Umbilical cord (tissue), 2 donors: ENCODE data around the gene HOXD10. TPM values are rescaled to one million over a fixed set of nuclear protein-coding genes. Genes with fewer than 3 reads are reported as not detected.

ENCODE experiments used
- DNase-seq: peaks from one replicate; pipeline ENCODE4 v3.0.0-alpha.2; 2015; ENCODE audit warnings: low spot score
- total RNA-seq: library from RNA; depleted of rRNA; stranded (reverse); fragments of >200 nt; gene quantifications from one replicate; pipeline ENCODE4 v1.2.3, GENCODE V29; 2014; ENCODE audit warnings: low replicate concordance; ENCODE audit not compliant: insufficient read depth

The HOXD10 gene
- total RNA-seq, 1 donor from 2014 or later: 14.4 TPM

DNA sequence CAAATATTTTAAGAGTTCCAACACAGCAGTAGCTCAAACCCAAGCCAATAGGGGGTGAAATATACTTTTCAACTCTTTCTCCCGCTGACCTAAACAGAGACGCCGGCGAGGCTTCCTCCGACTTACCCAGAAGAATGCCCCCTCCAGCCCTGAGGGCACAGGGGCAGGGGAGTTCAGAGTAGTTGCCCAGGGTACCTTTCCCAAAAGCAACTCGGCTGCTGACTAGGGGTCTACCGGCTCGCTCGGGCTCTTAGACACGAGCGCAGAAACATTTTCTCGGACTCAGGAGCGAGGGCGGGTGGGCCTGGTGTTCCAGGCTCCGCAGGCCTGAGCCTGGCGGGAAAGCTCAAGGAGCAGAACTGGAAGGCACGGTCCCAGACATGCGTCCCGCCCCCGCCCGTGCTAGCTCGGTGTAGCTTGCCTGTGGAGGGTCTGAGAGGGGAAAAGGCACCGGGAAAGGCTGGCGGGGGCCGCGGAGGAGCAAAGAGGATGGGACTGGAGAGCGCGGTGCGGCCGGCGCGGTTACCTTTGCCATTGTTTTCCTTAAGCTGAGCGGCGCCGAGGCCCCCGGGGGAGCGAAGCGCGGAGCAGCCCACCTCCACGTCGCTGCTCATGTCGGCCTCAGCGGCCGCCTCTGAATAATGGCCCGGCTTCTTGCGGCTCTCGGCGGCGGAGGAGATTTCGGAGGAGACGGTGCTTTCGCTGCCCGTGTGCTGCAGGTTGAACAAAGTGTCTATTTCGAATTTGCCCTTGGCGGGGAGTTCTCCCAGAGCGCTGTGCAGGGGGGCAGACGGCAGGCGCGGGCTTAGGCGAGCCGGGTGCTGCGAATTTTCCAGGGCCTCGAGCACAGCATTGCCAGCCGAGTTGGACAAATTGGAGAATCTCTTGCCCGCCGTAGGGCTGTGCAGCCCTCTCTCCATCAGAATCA lies 33.5 kb upstream of the HOXD10 start:
- DNase-seq: no peak

DNA sequence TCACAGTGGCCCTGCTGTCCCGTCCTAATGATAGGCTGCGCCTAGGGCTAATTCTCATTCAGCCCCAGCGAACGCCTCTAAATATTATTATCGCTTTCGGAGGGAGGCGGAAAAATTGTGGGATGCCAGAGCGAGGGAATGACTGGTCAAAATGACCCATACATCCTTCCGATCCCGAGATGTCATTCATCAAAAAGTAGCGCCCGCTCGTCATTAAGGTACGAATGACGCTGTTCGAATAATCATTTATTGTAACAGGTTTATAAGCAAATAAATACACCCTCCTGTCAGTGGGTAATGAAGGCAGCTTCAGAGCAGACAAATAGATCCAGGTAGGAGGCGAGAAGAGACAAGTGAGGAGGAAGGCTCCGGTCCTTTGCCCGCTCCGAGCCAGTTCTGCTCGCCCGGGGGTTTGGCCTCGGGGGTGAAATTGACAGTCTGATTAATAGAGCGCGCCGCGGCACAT lies 32.7 kb upstream of the HOXD10 start, which contains the start of gene EVX2:
TSS of gene EVX2 (minus strand) at position 167 of the 466 bp plus-strand sequence. CDS start 186 bp downstream, outside the sequence.
- no peak for DNase-seq

DNA sequence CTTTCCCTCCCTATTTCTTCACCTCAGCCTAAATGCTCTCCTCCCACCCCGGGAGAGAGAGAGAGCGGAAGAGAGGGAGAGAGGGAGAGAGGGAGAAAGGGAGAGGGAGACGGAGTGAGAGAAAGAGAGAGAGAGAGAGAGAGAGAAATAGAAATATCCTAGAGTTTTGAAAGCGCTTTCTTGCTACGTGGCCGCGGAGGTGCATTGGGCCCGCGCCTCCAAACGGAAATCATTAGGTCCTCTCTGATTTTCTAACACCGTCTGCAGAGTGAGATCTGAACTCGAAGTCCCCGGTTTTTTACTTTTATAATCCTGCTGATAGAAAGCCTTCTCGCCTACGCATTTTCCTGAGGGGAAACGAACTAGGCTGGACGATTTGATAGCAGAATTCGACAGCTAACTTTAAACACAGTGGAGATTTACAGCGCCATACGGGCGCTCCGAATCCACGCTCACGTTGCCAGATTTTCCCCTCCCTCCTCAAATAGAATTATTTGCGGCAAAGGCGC lies 31.9 kb upstream of the HOXD10 start:
- no peak for DNase-seq

DNA sequence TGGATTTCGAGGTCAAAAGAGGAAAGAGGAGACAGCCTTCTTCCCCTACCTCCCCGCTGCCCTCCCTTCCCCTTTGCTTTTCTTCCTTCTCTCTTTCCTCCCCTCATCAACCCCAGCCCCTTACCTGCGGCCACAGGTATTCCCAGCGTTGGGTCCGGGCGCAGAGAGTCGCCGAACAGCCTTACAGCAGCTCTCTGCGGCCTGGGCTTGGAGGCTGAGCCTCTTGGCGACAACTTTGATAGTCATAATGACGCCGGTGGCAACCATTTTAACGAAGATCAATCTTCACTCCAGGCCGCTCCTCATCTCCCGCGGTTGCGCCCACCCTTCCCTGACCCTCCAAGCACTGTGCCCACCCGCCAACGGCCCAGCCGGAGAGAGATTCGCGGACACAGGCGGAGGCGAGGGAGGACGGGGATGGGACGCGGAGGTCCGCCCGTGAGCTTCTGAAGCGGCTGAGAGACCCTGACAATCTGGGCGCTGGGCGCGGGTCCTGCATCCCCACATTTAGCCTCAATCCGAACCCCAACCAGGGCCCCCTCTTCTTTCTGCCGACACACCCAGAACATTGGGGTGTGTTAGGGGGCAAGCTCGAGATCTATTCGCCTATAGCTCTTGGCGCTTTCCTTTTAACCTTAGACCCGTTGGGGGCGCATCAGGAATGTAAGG lies 31.3 kb upstream of the HOXD10 start:
- DNase-seq: no peak

DNA sequence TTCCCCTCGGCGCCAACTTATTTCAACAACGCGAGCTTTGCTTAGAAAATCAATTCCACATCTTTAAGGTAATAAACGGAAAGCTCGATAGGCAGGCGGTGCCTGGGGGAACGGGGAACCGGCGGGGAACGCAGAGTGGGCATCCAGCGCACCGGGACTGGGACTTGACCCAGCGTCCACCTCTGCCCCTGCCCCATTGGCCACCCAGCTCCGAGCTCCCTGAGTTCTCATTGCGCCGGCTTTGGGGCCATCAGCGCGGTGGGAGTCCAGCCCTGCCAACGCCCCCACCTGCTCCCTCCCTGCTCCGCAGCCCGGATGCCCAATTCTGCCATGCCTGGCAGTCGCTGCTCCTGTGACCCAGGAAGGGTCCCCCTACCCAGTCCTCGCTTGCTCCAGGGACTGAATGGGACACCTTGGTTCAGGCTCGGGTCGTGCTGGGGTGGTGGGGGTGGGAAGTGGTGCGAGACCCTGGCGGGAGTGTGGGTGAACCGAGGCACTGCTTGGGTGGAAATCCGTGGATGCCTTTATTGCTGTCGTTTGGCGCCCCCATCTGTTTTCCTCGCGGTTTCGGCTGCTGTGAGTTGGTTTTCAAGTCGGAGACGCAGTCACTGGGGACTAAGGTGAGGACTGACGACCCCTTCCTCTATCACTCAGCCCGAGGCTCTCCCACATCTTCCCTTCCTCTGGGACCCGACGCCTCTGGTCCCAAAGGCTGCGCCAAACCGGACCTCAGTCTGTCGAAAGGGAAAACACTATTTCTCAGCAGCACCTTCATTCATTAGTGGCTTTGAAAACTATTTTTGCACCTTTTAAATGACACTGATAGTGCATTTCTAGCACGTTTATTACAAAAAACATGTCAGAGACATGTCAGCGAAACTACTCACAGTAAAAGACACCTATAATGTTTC lies 30.5 kb upstream of the HOXD10 start:
- peak; percentile 63 for DNase-seq

DNA sequence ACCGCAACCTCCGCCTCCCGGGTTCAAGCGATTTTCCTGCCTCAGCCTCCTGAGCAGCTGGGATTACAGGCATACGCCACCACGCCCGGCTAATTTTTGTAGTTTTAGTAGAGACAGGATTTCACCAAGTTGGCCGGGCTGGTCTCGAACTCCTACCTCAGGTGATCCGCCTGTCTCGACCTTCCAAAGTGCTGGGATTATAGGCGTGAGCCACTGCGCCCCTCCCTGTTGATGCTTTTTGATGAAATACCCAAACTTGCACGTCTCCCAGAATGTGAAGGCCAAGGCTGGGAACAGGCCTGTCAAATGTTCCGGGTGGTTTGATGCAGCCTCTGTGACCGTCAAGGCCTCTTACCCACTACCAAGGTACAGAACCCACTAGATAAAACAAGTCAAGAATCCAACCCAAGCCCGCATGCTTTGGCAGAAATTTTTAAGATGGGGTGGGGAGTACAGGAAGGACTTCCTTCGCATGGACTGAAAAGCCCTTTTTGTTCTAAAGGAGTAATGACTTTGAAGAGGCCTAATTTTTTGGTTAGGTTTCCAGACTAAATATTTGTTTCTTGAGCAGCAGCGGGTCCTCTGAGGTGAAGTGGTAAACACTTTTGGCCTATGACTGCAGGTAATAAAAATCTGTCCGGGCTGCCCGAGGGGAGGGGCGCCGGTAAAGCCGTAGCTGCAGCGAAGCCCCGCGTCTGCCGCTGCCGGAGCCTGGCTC lies 29.1 kb upstream of the HOXD10 start:
- no peak for DNase-seq

DNA sequence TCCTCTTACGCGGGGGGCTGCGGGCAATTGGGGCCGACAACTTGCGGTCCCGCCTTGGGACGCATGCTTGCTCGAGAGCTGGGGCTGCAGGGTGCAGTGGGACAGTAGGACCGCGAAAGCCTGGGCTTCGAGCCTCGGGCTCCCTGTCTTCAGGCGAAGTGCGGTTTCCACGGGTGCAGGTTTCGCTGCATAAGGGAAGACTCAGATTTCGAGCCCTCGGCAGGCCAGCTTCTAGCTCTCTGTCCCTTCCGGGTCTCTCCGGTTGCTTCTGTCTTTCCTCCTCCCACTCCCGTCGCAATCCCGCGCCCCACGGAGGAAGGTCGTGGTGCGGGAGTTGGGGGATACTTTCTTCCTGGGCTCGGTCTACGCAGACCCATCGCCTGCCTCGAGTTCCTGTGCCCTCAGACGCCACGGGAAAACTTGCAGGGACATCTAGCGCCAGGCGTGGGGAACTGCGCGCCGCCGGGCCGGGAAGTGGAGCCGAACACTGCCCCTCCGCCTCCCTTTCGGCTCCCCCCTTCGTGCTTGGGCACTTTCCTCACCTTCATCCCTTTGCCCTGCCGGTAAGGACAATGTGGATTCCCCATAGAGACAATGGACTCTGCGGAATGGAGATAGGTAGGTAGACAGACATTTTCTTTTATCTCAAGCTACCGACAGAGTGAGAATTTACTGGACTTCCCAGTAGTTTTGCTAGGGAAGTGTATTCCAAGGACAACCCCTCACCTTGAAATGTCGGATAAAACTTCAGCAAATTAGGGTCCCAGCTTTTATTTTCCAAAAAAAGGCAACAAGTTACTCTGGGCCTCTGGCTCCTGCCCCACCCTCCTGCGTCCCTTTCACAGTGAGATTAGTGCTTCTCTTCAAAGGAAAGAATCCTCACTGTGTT lies 28.3 kb upstream of the HOXD10 start:
- peak; percentile 77 for DNase-seq

DNA sequence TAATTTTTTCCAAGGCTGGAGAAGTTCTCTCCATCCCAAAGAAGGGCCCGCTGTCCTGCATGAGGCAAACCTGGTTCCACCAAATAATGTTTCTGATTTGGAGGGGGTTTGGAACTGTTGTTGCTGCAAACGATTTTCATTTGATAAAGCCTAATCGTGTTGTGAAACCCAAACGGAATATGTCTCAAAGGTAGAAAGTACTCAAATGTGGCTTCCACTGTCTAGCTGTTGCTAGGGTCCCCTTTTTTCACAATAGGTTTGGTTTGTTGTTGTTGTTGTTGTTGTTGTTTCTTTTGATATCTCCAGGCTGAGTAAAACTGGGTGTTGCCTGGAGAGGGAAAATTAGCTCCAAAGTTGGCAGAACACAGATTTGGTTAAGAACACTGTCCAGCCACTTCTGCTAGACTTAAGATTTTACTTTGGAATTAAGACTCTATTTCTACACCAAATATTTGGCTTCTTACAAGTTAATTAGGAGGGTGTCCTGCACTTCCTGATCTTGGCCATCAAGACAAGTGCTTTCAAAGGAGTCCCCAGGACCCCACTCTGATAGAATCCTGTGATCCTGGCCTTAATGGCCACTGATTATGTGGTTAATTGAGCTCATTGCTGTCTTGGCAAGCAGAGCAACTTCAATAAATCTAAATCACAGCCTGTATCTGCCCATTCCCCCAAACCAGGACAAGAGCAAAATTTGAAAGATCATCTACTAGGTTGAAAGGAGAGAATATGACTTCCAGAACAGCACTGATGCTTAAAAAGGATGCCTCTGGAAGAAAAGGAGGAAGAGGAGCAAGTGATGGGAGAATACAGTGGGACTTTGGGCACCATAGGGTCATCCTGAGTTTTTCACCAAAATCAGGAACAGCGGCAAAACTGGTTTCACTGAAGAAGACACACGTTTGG lies 27.4 kb upstream of the HOXD10 start:
- DNase-seq: no peak

DNA sequence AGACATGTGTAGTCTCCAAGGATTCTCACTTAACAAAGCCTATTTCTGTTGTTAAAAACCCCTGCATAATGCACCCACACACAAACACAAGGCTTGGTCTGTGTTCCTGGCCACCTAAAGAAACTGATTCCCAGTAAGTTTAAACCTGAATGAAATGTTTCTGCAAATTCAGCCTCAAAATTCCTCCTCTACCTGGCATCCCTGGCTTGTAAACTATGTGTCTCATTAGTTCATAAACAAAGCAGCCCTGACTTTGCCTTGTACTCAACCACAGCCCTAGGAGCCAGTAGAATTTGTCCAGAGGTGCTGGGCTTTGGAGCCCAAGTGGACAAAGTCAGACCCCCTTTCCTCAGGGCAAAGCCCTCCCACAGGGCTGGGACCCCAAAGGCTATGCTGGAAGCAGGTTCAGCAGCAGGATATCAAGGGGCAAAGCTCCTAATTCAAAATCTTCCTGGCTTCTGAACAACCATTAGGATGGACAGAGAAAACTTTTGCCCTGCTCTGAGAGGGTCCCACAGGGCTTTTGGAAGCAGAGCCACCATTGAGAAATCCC lies 26.7 kb upstream of the HOXD10 start:
- no peak for DNase-seq

DNA sequence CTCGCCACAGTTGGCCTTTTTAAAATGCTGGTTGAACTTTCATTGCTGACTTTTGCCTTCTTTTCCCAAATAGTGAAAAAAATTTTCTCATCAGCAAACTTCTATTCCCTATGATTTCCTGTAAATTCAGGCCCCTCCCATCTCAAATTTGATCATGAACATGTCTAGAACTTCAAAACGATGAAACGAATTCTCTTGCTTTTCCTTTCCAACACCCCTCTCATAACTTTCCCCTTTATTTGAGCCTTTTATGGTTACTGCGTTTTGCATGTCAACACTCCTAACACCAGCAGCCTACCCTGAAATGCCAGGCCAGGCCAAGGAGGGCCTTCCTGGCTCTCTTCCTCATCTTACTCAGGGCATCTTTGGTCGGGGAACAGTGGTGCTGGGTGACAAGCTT lies 25.7 kb upstream of the HOXD10 start:
- no peak for DNase-seq

DNA sequence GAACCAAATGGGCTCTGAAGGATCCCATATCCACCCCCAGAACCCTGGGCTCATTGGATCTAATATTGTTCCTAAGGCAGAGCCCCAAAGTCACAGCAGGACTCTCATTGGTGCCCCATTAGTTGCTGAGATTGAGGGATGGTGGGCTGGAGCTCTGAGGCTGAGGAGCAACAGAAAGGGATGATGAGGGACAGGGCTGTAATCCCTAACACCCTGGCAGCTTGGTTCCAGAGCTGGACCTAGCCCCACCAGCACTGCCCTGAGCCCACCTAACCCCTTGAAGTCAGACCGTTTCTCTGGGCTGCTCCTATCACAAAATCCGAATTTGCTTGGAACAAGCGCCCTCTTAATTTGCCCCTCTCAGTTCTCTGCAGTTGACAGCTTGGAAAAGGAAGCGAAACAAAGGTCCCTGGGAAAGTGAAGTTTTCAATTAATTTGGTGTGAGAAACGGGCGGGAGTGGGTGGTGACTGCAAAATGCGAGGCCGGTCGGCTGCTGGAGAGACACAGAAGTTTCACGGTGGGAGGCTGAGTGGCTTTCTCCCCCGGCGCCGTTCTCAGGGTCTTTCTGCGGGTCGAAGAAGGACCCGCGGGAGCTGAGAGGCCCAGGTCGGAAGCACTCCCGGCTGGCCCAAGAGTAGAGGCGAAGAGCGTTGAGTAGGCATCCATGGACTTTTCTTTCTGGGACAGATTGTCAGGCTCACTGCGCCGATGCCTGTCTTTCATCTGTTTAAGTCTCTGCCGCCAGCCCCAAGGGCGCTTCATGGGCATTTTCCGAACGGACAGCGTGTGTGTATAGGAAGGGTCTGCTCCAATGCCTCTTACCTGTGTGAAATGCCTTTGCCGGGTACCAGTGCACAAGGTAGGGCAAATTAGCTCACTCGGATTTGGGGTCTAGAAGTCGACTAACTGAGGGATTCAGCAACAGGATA lies 25.0 kb upstream of the HOXD10 start:
- DNase-seq: no peak

DNA sequence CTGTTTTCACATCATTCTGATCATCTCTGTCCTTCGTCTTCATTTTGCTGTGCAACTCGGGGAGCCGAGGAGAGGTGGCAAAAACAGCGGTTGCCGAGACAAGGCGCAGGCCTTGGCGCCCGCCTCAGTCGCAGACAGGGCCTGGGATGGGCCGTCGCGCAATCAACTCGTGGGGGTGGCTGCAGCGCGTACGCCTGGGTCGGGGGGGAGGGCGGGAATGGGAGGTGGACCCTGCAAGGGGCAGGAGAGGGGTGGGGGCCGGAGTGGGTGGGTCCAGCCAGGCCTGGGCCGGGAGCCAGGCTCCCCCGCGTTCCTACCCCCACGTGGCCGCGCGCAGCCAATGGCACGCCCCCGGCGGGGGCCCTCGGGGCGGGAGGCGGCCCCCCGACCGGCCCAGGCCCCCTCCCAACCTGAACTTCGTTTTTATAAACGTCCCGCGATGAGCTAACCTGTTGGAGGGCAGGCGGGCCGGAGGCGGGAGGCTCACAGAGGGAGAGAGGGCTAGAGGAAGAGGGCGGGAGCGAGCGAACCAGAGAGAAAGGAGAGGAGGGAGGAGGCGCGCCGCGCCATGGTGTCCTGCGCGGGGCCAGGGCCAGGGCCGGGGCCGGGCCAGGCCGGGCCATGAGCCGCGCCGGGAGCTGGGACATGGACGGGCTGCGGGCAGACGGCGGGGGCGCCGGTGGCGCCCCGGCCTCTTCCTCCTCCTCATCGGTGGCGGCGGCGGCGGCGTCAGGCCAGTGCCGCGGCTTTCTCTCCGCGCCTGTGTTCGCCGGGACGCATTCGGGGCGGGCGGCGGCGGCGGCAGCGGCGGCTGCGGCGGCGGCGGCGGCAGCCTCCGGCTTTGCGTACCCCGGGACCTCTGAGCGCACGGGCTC lies 24.1 kb upstream of the HOXD10 start, which contains the start of gene HOXD13:
TSS of gene HOXD13 (plus strand) at position 452 of the 875 bp plus-strand sequence. CDS start at position 622, 170 bp downstream.
- peak; percentile 76 for DNase-seq

DNA sequence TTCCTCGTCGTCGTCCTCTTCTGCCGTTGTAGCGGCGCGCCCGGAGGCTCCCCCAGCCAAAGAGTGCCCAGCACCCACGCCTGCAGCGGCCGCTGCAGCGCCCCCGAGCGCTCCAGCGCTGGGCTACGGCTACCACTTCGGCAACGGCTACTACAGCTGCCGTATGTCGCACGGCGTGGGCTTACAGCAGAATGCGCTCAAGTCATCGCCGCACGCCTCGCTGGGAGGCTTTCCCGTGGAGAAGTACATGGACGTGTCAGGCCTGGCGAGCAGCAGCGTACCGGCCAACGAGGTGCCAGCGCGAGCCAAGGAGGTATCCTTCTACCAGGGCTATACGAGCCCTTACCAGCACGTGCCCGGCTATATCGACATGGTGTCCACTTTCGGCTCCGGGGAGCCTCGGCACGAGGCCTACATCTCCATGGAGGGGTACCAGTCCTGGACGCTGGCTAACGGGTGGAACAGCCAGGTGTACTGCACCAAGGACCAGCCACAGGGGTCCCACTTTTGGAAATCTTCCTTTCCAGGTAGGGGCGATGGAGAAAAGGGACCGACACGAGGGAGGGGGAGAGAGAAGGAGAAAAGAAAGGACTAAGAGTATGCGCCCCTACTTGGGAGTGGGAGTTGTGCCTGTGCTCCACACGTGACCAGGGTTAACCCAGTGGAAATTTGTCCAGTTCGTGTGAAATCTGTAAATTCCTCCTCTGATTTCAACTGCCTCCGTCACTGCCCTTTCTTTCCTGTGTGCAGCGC lies 23.3 kb upstream of the HOXD10 start:
- no peak for DNase-seq

DNA sequence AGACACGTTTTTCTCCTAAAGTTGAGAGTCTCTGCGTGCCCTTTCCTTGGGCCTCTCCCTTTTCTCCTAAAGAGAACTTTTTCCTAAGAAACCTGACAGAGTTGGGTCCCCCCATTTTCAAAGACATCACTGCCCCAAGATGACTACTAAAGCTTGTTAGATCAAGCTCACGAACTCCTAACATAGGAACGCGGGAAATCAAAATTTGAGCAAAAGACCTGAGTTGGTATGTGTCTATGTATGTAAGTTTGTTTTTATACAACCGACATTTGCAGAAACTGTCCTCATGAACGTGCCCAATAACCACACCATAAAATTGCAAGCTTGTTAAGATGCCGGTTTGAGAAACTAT lies 22.7 kb upstream of the HOXD10 start:
- DNase-seq: no peak

DNA sequence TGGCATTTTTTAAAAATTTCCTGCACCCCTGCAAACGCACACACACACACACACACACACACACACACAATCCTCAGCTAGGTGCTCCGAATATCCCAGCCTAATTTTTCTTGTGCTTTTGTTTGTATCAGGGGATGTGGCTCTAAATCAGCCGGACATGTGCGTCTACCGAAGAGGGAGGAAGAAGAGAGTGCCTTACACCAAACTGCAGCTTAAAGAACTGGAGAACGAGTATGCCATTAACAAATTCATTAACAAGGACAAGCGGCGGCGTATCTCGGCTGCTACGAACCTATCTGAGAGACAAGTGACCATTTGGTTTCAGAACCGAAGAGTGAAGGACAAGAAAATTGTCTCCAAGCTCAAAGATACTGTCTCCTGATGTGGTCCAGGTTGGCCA lies 22.2 kb upstream of the HOXD10 start:
- no peak for DNase-seq
